ENCODE data around the gene LFNG.

- TF ChIP-seq POLR2A (IDR thresholded peaks at IDR 0.05), result no peak
- TF ChIP-seq CTCF (IDR thresholded peaks at IDR 0.05), result no peak
- TF ChIP-seq POLR2AphosphoS5 (IDR thresholded peaks at IDR 0.05), result no peak
- no peak for TF ChIP-seq EP300 (IDR thresholded peaks at IDR 0.05)
Observed at GRCh38 chr7:2507917-2508306, 11.7 kb upstream of the LFNG start.
